NAMALWA (cell line): ENCODE results near the gene HRC.
"Not testable (repeated sequence)": the region's sequence is repeated elsewhere in the genome, so short reads cannot be mapped to it uniquely, and the experiment has no call there.

ENCODE experiments used
- DNase-seq: peaks from one replicate; pipeline ENCODE4 v3.0.0-alpha.2; 2015; ENCODE audit warnings: low spot score

Gene HRC

GRCh38 chr19:49157445-49158224 is 2.4 kb upstream of the HRC start, which contains the start of gene TRPM4:
TSS of gene TRPM4 (plus strand) at chr19:49157792. CDS start at chr19:49157867, 75 bp downstream.
- DNase-seq: no peak

GRCh38 chr19:49155820-49156346 is 687 bp upstream of the HRC start:
- DNase-seq: no peak

- no peak for DNase-seq
Measured at GRCh38 chr19:49154279-49154678, 917 bp downstream of the HRC start.

GRCh38 chr19:49153167-49153809 is 1.9 kb downstream of the HRC start:
- no peak for DNase-seq

- DNase-seq: no peak
Measured at GRCh38 chr19:49152119-49152550, 3.1 kb downstream of the HRC start.

GRCh38 chr19:49151267-49152118 is 3.7 kb downstream of the HRC start:
- DNase-seq: peak; percentile 75

GRCh38 chr19:49150944-49151243 is 4.3 kb downstream of the HRC start:
- DNase-seq: no peak

- peak; percentile 76 for DNase-seq
Measured at GRCh38 chr19:49150106-49150943, 4.9 kb downstream of the HRC start.

GRCh38 chr19:49149652-49150105 is 5.5 kb downstream of the HRC start:
- peak; percentile 51 for DNase-seq

GRCh38 chr19:49148784-49149651 is 6.2 kb downstream of the HRC start:
- peak; percentile 94 for DNase-seq

- no peak for DNase-seq
Measured at GRCh38 chr19:49148044-49148682, 7.0 kb downstream of the HRC start.

GRCh38 chr19:49146408-49146770 is 8.8 kb downstream of the HRC start:
- not testable (repeated sequence) for DNase-seq

- DNase-seq: peak; percentile 90
Measured at GRCh38 chr19:49145573-49146407, 9.4 kb downstream of the HRC start.

GRCh38 chr19:49142866-49143335 is 12.3 kb downstream of the HRC start:
- peak; percentile 94 for DNase-seq

- DNase-seq: no peak
Measured at GRCh38 chr19:49141352-49141751, 13.8 kb downstream of the HRC start.

GRCh38 chr19:49140951-49141350 is 14.2 kb downstream of the HRC start:
- DNase-seq: no peak

GRCh38 chr19:49136771-49137171 is 18.4 kb downstream of the HRC start:
- DNase-seq: no peak

- DNase-seq: no peak
Measured at GRCh38 chr19:49135686-49136085, 19.5 kb downstream of the HRC start.
